ENCODE results near the gene WNT9A. TPM values are rescaled to one million over a fixed set of nuclear protein-coding genes. Genes with fewer than 3 reads are reported as not detected.

The WNT9A gene
- total RNA-seq, 1 donor from 2014 or later: 0.64 TPM

GRCh38 chr1:227897704-227898438 is 49.9 kb downstream of the WNT9A start:
- DNase-seq (ENCODE audit: low read depth in 2 of 2): no peak

- no peak for DNase-seq (ENCODE audit: low read depth in 2 of 2)
These were observed 50.7 kb downstream of the WNT9A start for GRCh38 chr1:227896710-227897655.

- no peak for DNase-seq (ENCODE audit: low read depth in 2 of 2)
These were observed 51.7 kb downstream of the WNT9A start for GRCh38 chr1:227895828-227896685.

- DNase-seq (ENCODE audit: low read depth in 2 of 2): no peak
These were observed 52.8 kb downstream of the WNT9A start for GRCh38 chr1:227894831-227895451.

GRCh38 chr1:227893949-227894721 is 53.6 kb downstream of the WNT9A start:
- DNase-seq (ENCODE audit: low read depth in 2 of 2): no peak

- DNase-seq (ENCODE audit: low read depth in 2 of 2): no peak
These were observed 54.3 kb downstream of the WNT9A start for GRCh38 chr1:227893300-227893948.

- DNase-seq (ENCODE audit: low read depth in 2 of 2): no peak
These were observed 55.0 kb downstream of the WNT9A start for GRCh38 chr1:227892489-227893299.

GRCh38 chr1:227891955-227892488 is 55.7 kb downstream of the WNT9A start:
- no peak for DNase-seq (ENCODE audit: low read depth in 2 of 2)

- no peak for DNase-seq (ENCODE audit: low read depth in 2 of 2)
These were observed 56.3 kb downstream of the WNT9A start for GRCh38 chr1:227891223-227891954.

- DNase-seq (ENCODE audit: low read depth in 2 of 2): no peak
These were observed 57.1 kb downstream of the WNT9A start for GRCh38 chr1:227890451-227891222.

- DNase-seq (ENCODE audit: low read depth in 2 of 2): no peak
These were observed 57.8 kb downstream of the WNT9A start for GRCh38 chr1:227889863-227890405.

- no peak for DNase-seq (ENCODE audit: low read depth in 2 of 2)
These were observed 58.5 kb downstream of the WNT9A start for GRCh38 chr1:227889047-227889862.

- DNase-seq (ENCODE audit: low read depth in 2 of 2): no peak
These were observed 59.2 kb downstream of the WNT9A start for GRCh38 chr1:227888404-227889046.

- peak in 1 of 2 donors; percentile 43 for DNase-seq (ENCODE audit: low read depth in 2 of 2)
These were observed 59.9 kb downstream of the WNT9A start for GRCh38 chr1:227887697-227888403.

Measured in dermis microvascular lymphatic vessel endothelial cell (primary cell).